ENCODE measurements around the gene SPINK4. TPM values are rescaled to one million over a fixed set of nuclear protein-coding genes. Genes with fewer than 3 reads are reported as not detected.

Gene SPINK4
- polyA plus RNA-seq, 3 donors: not detected

GRCh38 chr9:33270146-33270545, 30.2 kb downstream of the SPINK4 start:
- Mint-ChIP-seq H3K4me3 (no peak overlapping the region), H3K9me3 (no peaks in the 10 kb centered on the region)
- no CpG with 5 or more reads among the region's 3 CpGs for WGBS (ENCODE audit: insufficient coverage)

DNA sequence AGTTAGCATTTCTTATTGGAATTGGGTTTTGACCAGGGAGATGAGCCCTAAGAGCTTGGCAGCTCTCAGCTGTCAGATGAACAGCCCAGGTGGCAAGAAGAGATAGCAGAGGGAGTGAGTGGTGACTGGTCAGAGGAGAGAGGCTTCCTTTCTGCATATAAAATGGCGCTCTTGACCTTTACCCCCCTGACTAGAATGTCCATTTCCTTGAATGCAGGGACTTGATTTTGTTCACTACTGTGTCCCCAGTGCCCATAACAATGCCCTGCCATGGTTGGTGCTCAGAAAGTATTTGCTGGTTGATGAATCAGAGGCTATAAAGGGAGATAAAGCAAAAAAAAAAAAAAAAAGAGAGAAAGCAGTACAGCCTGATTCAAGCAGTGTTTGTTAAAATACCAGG, 32.1 kb downstream of the SPINK4 start:
- Mint-ChIP-seq H3K27me3 (ENCODE audit: low read depth in 3 of 3) (no peaks in the 10 kb centered on the region), H3K9me3 (no peaks in the 10 kb centered on the region), H3K36me3 (peaks cover 80 to 91% of the 10 kb centered on the region in 2 donors), H3K4me3 (no peak overlapping the region), H3K4me1 (peaks cover 7% of the 10 kb centered on the region), H3K27ac (peak overlapping the region in 1 of 7 donors; percentile 45)
- H3K9ac ChIP-seq (ENCODE audit: insufficient read depth, low read length, poor library complexity, severe bottlenecking): no peak overlapping the region
- no peak overlapping the region for H3K4me3 ChIP-seq (replicated peaks in 1 of 3; ENCODE audit: low read depth in 2 of 3, low read length in 3 of 3)
- intact Hi-C loops (cut with micrococcal nuclease): no loop called here
- H4K20me1 ChIP-seq (ENCODE audit: insufficient read depth, low read length): peaks cover 4% of the 10 kb centered on the region
- H3K79me2 ChIP-seq (ENCODE audit: insufficient read depth, low read length): peaks cover 17% of the 10 kb centered on the region
- no peak overlapping the region for H3K4me2 ChIP-seq (replicated peaks; ENCODE audit: extremely low read depth, low read length, poor library complexity, severe bottlenecking)
- no peak for TF ChIP-seq CTCF (IDR thresholded peaks at IDR 0.05)
- H3K4me1 ChIP-seq (ENCODE audit: control insufficient read depth in 1 of 2, insufficient read depth in 2 of 2, low read length in 2 of 2): no peaks in the 10 kb centered on the region
- H2AFZ ChIP-seq (ENCODE audit: insufficient read depth, low read depth, low read length, poor library complexity, severe bottlenecking): no peak overlapping the region
- no peak overlapping the region for H3K27ac ChIP-seq (ENCODE audit: low read depth in 1 of 2, low read length in 2 of 2)
- no peak for DNase-seq
- no peaks in the 10 kb centered on the region for H3K27me3 ChIP-seq (ENCODE audit: control insufficient read depth in 2 of 2, insufficient read depth in 2 of 2, low read length in 2 of 2)
- WGBS (ENCODE audit: insufficient coverage): no CpG with 5 or more reads among the region's 1 CpG
- H3K9me3 ChIP-seq (replicated peaks in 1 of 2; ENCODE audit: control insufficient read depth in 1 of 2, insufficient read depth in 1 of 2, low read length in 2 of 2): no peaks in the 10 kb centered on the region
- peaks cover 85 to 99% of the 10 kb centered on the region in 2 donors for H3K36me3 ChIP-seq (replicated peaks in 1 of 2; ENCODE audit: control insufficient read depth in 1 of 2, insufficient read depth in 2 of 2, low read length in 2 of 2)

More at GRCh38 chr9:33270146-33270545, 30.2 kb downstream of the SPINK4 start:
- H3K36me3 Mint-ChIP-seq: peaks cover 67 to 84% of the 10 kb centered on the region in 2 donors
- Histone ChIP-seq H3K4me3 (replicated peaks in 1 of 3; ENCODE audit: low read depth in 2 of 3, low read length in 3 of 3) (no peak overlapping the region), H3K36me3 (replicated peaks in 1 of 2; ENCODE audit: control insufficient read depth in 1 of 2, insufficient read depth in 2 of 2, low read length in 2 of 2) (peaks cover 75 to 92% of the 10 kb centered on the region in 2 donors), H3K27ac (ENCODE audit: low read depth in 1 of 2, low read length in 2 of 2) (no peak overlapping the region), H3K9me3 (replicated peaks in 1 of 2; ENCODE audit: control insufficient read depth in 1 of 2, insufficient read depth in 1 of 2, low read length in 2 of 2) (no peaks in the 10 kb centered on the region), H3K4me2 (replicated peaks; ENCODE audit: extremely low read depth, low read length, poor library complexity, severe bottlenecking) (no peak overlapping the region), H3K4me1 (ENCODE audit: control insufficient read depth in 1 of 2, insufficient read depth in 2 of 2, low read length in 2 of 2) (peaks cover 9% of the 10 kb centered on the region in 2 donors), H2AFZ (ENCODE audit: insufficient read depth, low read depth, low read length, poor library complexity, severe bottlenecking) (no peak overlapping the region), H3K9ac (ENCODE audit: insufficient read depth, low read length, poor library complexity, severe bottlenecking) (no peak overlapping the region), H3K79me2 (ENCODE audit: insufficient read depth, low read length) (peaks cover 33% of the 10 kb centered on the region), H4K20me1 (ENCODE audit: insufficient read depth, low read length) (peaks cover 4% of the 10 kb centered on the region), H3K27me3 (ENCODE audit: control insufficient read depth in 2 of 2, insufficient read depth in 2 of 2, low read length in 2 of 2) (no peaks in the 10 kb centered on the region)
- DNase-seq: no peak
- intact Hi-C loops (cut with micrococcal nuclease): no loop called here
- peaks cover 19% of the 10 kb centered on the region for H3K4me1 Mint-ChIP-seq
- H3K27me3 Mint-ChIP-seq (ENCODE audit: low read depth in 3 of 3): peaks cover 0 to 1% (median 0%) of the 10 kb centered on the region in 3 donors
- no peak for TF ChIP-seq CTCF (IDR thresholded peaks at IDR 0.05)
- no peak overlapping the region for H3K27ac Mint-ChIP-seq
